IMR-90 (cell line): ENCODE results near the gene CD44. TPM values are rescaled to one million over a fixed set of nuclear protein-coding genes. Genes with fewer than 3 reads are reported as not detected.

Experiments
- ATAC-seq: fragments of 200-7000 bp; cut with Tn5 transposase; 2 replicates; pipeline ENCODE4 v1.9.1; 2020; ENCODE audit warnings: low read depth, mild to moderate bottlenecking, moderate library complexity
- BruUV-seq: library from RNA; stranded (reverse); fragments of 400-500 nt; replicated peaks from 2 replicates; lab custom pipeline; 2021; lab: Mats Ljungman, UMichigan
- CTCF ChIA-PET: fragments of 300-600 bp; formaldehyde crosslinking; extraction: SDS; loops from one replicate; lab custom pipeline; 2021; ENCODE audit warnings: antibody characterized with exemption; lab: Yijun Ruan, JAX
- POLR2A ChIA-PET: fragments of 300-600 bp; sonication (Branson Sonifier 250); formaldehyde crosslinking; loops from one replicate; lab custom pipeline; 2022; ENCODE audit warnings: antibody characterized with exemption; ENCODE audit not compliant: unreplicated experiment; lab: Charles Lee
- DNase-seq: peaks from one replicate; pipeline ENCODE4 v3.0.0; 2013
- H2AFZ ChIP-seq: replicated peaks from 2 replicates; pipeline ENCODE3; 2013; ENCODE audit warnings: low read length, mild to moderate bottlenecking; ENCODE audit not compliant: poor library complexity
- H2AK5ac ChIP-seq: 2 replicates; pipeline ENCODE4 v1.6.1; 2013; ENCODE audit warnings: low read depth, low read length, inconsistent platforms
- H2AK9ac ChIP-seq: replicated peaks from 2 replicates; pipeline ENCODE3; 2013; ENCODE audit warnings: mild to moderate bottlenecking, low read depth, low read length, moderate library complexity; ENCODE audit not compliant: poor library complexity
- H2BK120ac ChIP-seq: 2 replicates; pipeline ENCODE4 v1.6.1; 2013; ENCODE audit warnings: low read depth, low read length, inconsistent platforms
- H2BK15ac ChIP-seq: 3 replicates; pipeline ENCODE4 v1.6.1; 2013; ENCODE audit warnings: low read depth, low read length, inconsistent platforms
- H2BK20ac ChIP-seq: 2 replicates; pipeline ENCODE4 v1.6.1; 2013; ENCODE audit warnings: low read depth, mild to moderate bottlenecking, inconsistent platforms, low read length, moderate library complexity
- H2BK5ac ChIP-seq: 2 replicates; pipeline ENCODE4 v1.6.1; 2013; ENCODE audit warnings: mild to moderate bottlenecking, low read depth, low read length, inconsistent platforms; ENCODE audit not compliant: poor library complexity, severe bottlenecking
- H3K14ac ChIP-seq: replicated peaks from 2 replicates; pipeline ENCODE4 v1.6.1; 2013; ENCODE audit warnings: low read depth, low read length, inconsistent platforms
- H3K18ac ChIP-seq: 2 replicates; pipeline ENCODE4 v1.6.1; 2013; ENCODE audit warnings: low read depth, low read length, control low read depth
- H3K23ac ChIP-seq: 2 replicates; pipeline ENCODE4 v1.6.1; 2013; ENCODE audit warnings: low read depth, low read length, inconsistent platforms
- H3K27ac ChIP-seq: 2 replicates; pipeline ENCODE4 v1.5.1; 2013; ENCODE audit warnings: mild to moderate bottlenecking, control low read depth, low read length; ENCODE audit not compliant: insufficient read depth
- H3K27me3 ChIP-seq: 2 replicates; pipeline ENCODE4 v1.6.1; 2013; ENCODE audit warnings: low read length; ENCODE audit not compliant: control insufficient read depth, insufficient read depth
- H3K36me3 ChIP-seq: 2 replicates; pipeline ENCODE4 v1.6.1; 2013; ENCODE audit warnings: low read length, mixed read lengths; ENCODE audit not compliant: control insufficient read depth, insufficient read depth
- H3K4ac ChIP-seq: 2 replicates; pipeline ENCODE4 v1.6.1; 2013; ENCODE audit warnings: low read depth, low read length, inconsistent platforms
- H3K4me1 ChIP-seq: 2 replicates; pipeline ENCODE4 v1.6.1; 2013; ENCODE audit warnings: low read length, mixed read lengths; ENCODE audit not compliant: control insufficient read depth, insufficient read depth
- H3K4me2 ChIP-seq: 2 replicates; pipeline ENCODE4 v1.6.1; 2013; ENCODE audit warnings: low read depth, mild to moderate bottlenecking, control low read depth, low read length, moderate library complexity
- H3K4me3 ChIP-seq: 2 replicates; pipeline ENCODE4 v1.5.1; 2013; ENCODE audit warnings: low read depth, mild to moderate bottlenecking, control low read depth, low read length, moderate library complexity; ENCODE audit not compliant: insufficient read depth
- H3K56ac ChIP-seq: 2 replicates; pipeline ENCODE4 v1.6.1; 2013; ENCODE audit warnings: low read length, inconsistent platforms; ENCODE audit not compliant: insufficient read depth; ENCODE audit errors: extremely low read depth
- H3K79me1 ChIP-seq, 2 experiments: 2 replicates each; pipeline ENCODE4 v1.6.1; 2013; ENCODE audit warnings: low read length in 2 of 2, inconsistent platforms in 1 of 2, low read depth in 1 of 2
- H3K9ac ChIP-seq: 2 replicates; pipeline ENCODE4 v1.6.1; 2013; ENCODE audit warnings: low read depth, low read length, control low read depth
- H3K9me1 ChIP-seq: 2 replicates; pipeline ENCODE4 v1.6.1; 2013; ENCODE audit warnings: low read length, inconsistent platforms; ENCODE audit not compliant: insufficient read depth
- H3K9me3 ChIP-seq: 2 replicates; pipeline ENCODE4 v1.6.1; 2013; ENCODE audit warnings: low read length; ENCODE audit not compliant: control insufficient read depth, insufficient read depth
- H4K20me1 ChIP-seq: 2 replicates; pipeline ENCODE4 v1.6.1; 2013; ENCODE audit warnings: low read length, inconsistent platforms; ENCODE audit not compliant: insufficient read depth
- H4K5ac ChIP-seq: 2 replicates; pipeline ENCODE4 v1.6.1; 2013; ENCODE audit warnings: mild to moderate bottlenecking, low read depth, low read length, control low read depth
- H4K8ac ChIP-seq, 2 experiments: 2 replicates each; pipeline ENCODE4 v1.6.1; 2013; ENCODE audit warnings: low read depth in 2 of 2, low read length in 2 of 2, control low read depth in 1 of 2, inconsistent platforms in 1 of 2
- H4K91ac ChIP-seq: 2 replicates; pipeline ENCODE4 v1.6.1; 2013; ENCODE audit warnings: low read depth, low read length, inconsistent platforms; ENCODE audit not compliant: insufficient read depth
- BHLHE40 ChIP-seq: fragments of 150-350 bp; IDR thresholded peaks from 2 replicates; pipeline ENCODE4 v1.6.1; 2016; ENCODE audit warnings: mild to moderate bottlenecking, low read depth, low read length
- CEBPB ChIP-seq: IDR thresholded peaks from 2 replicates; pipeline ENCODE4 v1.6.1; 2012; ENCODE audit warnings: low read depth, low read length, improper control_type of control experiment
- CHD1 ChIP-seq: IDR thresholded peaks from 2 replicates; pipeline ENCODE4 v1.6.1; 2012; ENCODE audit warnings: low read depth, low read length, improper control_type of control experiment
- FOS ChIP-seq: fragments of 150-350 bp; IDR thresholded peaks from 2 replicates; pipeline ENCODE4 v1.6.1; 2016; ENCODE audit warnings: low read depth, low read length
- MAFK ChIP-seq: IDR thresholded peaks from 2 replicates; pipeline ENCODE4 v1.6.1; 2012; ENCODE audit warnings: low read depth, low read length, improper control_type of control experiment
- MXI1 ChIP-seq: IDR thresholded peaks from 2 replicates; pipeline ENCODE4 v1.6.1; 2012; ENCODE audit warnings: low read depth, mild to moderate bottlenecking, low read length, moderate library complexity, borderline replicate concordance
- RAD21 ChIP-seq: IDR thresholded peaks from 2 replicates; pipeline ENCODE4 v1.6.1; 2012; ENCODE audit warnings: low read length, improper control_type of control experiment
- RCOR1 ChIP-seq: IDR thresholded peaks from 2 replicates; pipeline ENCODE4 v1.6.1; 2012; ENCODE audit warnings: mild to moderate bottlenecking, low read length, improper control_type of control experiment; ENCODE audit not compliant: insufficient replicate concordance
- RFX5 ChIP-seq: IDR thresholded peaks from 2 replicates; pipeline ENCODE4 v1.8.0; 2012; ENCODE audit warnings: low read depth, mild to moderate bottlenecking, low read length, moderate library complexity
- WGBS, 2 experiments: methylation state at CpG; one replicate each; pipeline versions ENCODE4 v1.1.5 to v1.1.7; 2013; ENCODE audit warnings: missing lambda C conversion rate in 2 of 2; ENCODE audit not compliant: insufficient read length in 1 of 2; ENCODE audit errors: extremely low coverage in 2 of 2; 5-methylcytosine and 5-hydroxymethylcytosine counted together
- dilution Hi-C: fragments of 300-500 bp; cut with HindIII; formaldehyde crosslinking; loops from one replicate; pipeline ENCODE4 v1.14.3; 2018; ENCODE audit warnings: low sequenced_read_pairs; ENCODE audit not compliant: unreplicated experiment
- in situ Hi-C: fragments of 300-500 bp; cut with MboI; formaldehyde crosslinking; loops from 3 replicates; pipeline ENCODE4 v1.14.3; 2019; ENCODE audit warnings: low sequenced_read_pairs, inconsistent platforms, mixed read lengths
- intact Hi-C: fragments of 100-400 bp; cut with micrococcal nuclease; formaldehyde crosslinking; loops from 2 replicates; pipeline ENCODE4 v1.10.0; 2022
- polyA plus RNA-seq, 3 experiments: library from polyadenylated mRNA; depleted of rRNA; stranded (reverse); fragments of >200 nt; gene quantifications; 2 replicates each; pipeline ENCODE4 v1.2.3, GENCODE V29; 2012; ENCODE audit warnings: low replicate concordance in 1 of 3
- total RNA-seq: library from RNA; depleted of rRNA; stranded (reverse); fragments of >200 nt; gene quantifications from 2 replicates; pipeline ENCODE4 v1.2.3, GENCODE V29; 2012
- TF ChIP-seq, protein P1 (sequence below): conservative IDR thresholded peaks from 2 replicates; pipeline ENCODE4 v1.5.1; 2012; ENCODE audit warnings: mild to moderate bottlenecking, low read depth, low read length, improper control_type of control experiment
- TF ChIP-seq, protein P2 (sequence below): fragments of 150-350 bp; IDR thresholded peaks from 2 replicates; pipeline ENCODE4 v1.6.1; 2016; ENCODE audit warnings: low read depth, mild to moderate bottlenecking, low read length, moderate library complexity, borderline replicate concordance

CD44 gene
- total and polyA plus RNA-seq, 2 of the 4 experiments (the other 2 are of a cell fraction) = 357 to 947 TPM

DNA sequence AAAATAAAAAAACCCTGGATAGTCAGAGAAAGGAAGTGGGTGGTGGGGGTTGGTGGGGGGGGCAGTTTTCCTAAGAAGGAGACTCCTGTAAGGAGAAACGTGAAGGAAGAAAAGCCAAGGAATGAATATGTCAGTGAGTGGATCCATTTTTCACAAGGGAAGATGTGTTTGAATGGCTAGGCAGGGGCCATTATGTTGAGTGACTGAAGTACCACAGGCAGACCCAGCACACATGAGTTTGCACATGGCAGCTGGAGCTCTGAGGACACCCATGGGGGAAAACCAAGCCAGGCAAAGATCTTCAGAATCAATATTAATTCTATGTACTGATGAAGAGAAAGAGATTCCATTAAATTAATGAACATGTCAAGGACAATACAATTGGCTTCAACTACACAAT is 67.6 kb downstream of the CD44 start:
- no peak overlapping the region for H3K4me2 ChIP-seq
- CTCF ChIA-PET = no interaction called here
- no peak overlapping the region for H3K9ac ChIP-seq
- no peak overlapping the region for H3K27ac ChIP-seq
- H3K4me1 ChIP-seq = peaks cover 5% of the 10 kb centered on the region; the same call in 1 of the 2 replicates
- intact Hi-C loops (no loop called here), in situ Hi-C loops (no loop called here), dilution Hi-C loops (no loop called here)
- no peak overlapping the region for H3K23ac ChIP-seq
- no peak overlapping the region for H4K91ac ChIP-seq
- H4K20me1 ChIP-seq = peaks cover 17% of the 10 kb centered on the region; the same call in 1 of the 2 replicates
- BruUV-seq = no TSS peak
- no peak overlapping the region for H3K18ac ChIP-seq
- H2BK15ac ChIP-seq = no peak overlapping the region
- H3K56ac ChIP-seq = no peak overlapping the region
- H2BK5ac ChIP-seq = peak overlapping the region; percentile 6
- TF ChIP-seq RFX5 (no peak), MXI1 (no peak), RAD21 (no peak), FOS (no peak), CEBPB (no peak), RCOR1 (no peak), CHD1 (no peak), BHLHE40 (no peak), MAFK (no peak)
- TF ChIP-seq, protein P1, sequence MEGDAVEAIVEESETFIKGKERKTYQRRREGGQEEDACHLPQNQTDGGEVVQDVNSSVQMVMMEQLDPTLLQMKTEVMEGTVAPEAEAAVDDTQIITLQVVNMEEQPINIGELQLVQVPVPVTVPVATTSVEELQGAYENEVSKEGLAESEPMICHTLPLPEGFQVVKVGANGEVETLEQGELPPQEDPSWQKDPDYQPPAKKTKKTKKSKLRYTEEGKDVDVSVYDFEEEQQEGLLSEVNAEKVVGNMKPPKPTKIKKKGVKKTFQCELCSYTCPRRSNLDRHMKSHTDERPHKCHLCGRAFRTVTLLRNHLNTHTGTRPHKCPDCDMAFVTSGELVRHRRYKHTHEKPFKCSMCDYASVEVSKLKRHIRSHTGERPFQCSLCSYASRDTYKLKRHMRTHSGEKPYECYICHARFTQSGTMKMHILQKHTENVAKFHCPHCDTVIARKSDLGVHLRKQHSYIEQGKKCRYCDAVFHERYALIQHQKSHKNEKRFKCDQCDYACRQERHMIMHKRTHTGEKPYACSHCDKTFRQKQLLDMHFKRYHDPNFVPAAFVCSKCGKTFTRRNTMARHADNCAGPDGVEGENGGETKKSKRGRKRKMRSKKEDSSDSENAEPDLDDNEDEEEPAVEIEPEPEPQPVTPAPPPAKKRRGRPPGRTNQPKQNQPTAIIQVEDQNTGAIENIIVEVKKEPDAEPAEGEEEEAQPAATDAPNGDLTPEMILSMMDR = no peak
- TF ChIP-seq, protein P2, sequence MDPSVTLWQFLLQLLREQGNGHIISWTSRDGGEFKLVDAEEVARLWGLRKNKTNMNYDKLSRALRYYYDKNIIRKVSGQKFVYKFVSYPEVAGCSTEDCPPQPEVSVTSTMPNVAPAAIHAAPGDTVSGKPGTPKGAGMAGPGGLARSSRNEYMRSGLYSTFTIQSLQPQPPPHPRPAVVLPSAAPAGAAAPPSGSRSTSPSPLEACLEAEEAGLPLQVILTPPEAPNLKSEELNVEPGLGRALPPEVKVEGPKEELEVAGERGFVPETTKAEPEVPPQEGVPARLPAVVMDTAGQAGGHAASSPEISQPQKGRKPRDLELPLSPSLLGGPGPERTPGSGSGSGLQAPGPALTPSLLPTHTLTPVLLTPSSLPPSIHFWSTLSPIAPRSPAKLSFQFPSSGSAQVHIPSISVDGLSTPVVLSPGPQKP = no peak
- H3K9me3 ChIP-seq = peaks cover 6% of the 10 kb centered on the region; the same call in 1 of the 2 replicates
- no peak overlapping the region for H2AFZ ChIP-seq
- no peak overlapping the region for H2AK5ac ChIP-seq
- no peak overlapping the region for H3K4ac ChIP-seq
- H3K9me1 ChIP-seq = peaks cover 14% of the 10 kb centered on the region
- H2AK9ac ChIP-seq = no peak overlapping the region
- peaks cover 48% of the 10 kb centered on the region for H3K36me3 ChIP-seq
- H2BK120ac ChIP-seq = no peak overlapping the region
- H3K14ac ChIP-seq = 0 out of 2 replicates have a peak overlapping the region, but pooled peaks have one; percentile 3
- H3K79me1 ChIP-seq = peaks cover 46 to 73% of the 10 kb centered on the region in 2 experiments
- no peak overlapping the region; a peak in 1 of 4 replicates for H4K8ac ChIP-seq
- POLR2A ChIA-PET = no interaction called here
- DNase-seq (no peak), ATAC-seq (no peak)
- no peak overlapping the region for H4K5ac ChIP-seq
- no peak overlapping the region for H3K4me3 ChIP-seq
- no peaks in the 10 kb centered on the region for H3K27me3 ChIP-seq
- WGBS, 2 experiments = no CpG with 5 or more reads among the region's 1 CpG
- no peak overlapping the region for H2BK20ac ChIP-seq
